ENCODE data around the gene TMEM218. TPM values are rescaled to one million over a fixed set of nuclear protein-coding genes. Genes with fewer than 3 reads are reported as not detected.

TMEM218 gene
- total RNA-seq, 2 experiments from 2014 or later, result 3.9 to 4.4 TPM

GRCh38 chr11:125075242-125075625 is 36.2 kb downstream of the TMEM218 start:
- H3K36me3 Mint-ChIP-seq (ENCODE audit: low read depth), result no peaks in the 10 kb centered on the region

GRCh38 chr11:125074511-125075241 is 36.8 kb downstream of the TMEM218 start:
- H3K36me3 ChIP-seq (ENCODE audit: insufficient read depth, low read length), result no peaks in the 10 kb centered on the region
- peaks cover 0 to 2% of the 10 kb centered on the region in 2 experiments for H3K27me3 ChIP-seq (ENCODE audit: control insufficient read depth in 1 of 2, insufficient read depth in 2 of 2, low read length in 2 of 2)
- peaks cover 4% of the 10 kb centered on the region for H3K4me1 Mint-ChIP-seq (ENCODE audit: low read depth)
- no peak overlapping the region for H3K4me3 ChIP-seq (ENCODE audit: low read length)
- H3K4me1 ChIP-seq (ENCODE audit: insufficient read depth, low read length), result peaks cover 14% of the 10 kb centered on the region
- H3K36me3 Mint-ChIP-seq (ENCODE audit: low read depth), result no peaks in the 10 kb centered on the region
- no peak overlapping the region for H3K27ac ChIP-seq (ENCODE audit: low read depth in 1 of 2, low read length in 2 of 2)
- no peak overlapping the region for H3K4me3 Mint-ChIP-seq
- ChIA-PET CTCF (no interaction called here), POLR2A (no interaction called here)
- intact Hi-C loops (cut with DNase I, micrococcal nuclease), result no loop called here
- H3K9me3 ChIP-seq (ENCODE audit: control insufficient read depth in 1 of 2, insufficient read depth in 1 of 2, low read length in 2 of 2), result no peaks in the 10 kb centered on the region
- H3K27ac Mint-ChIP-seq, result no peak overlapping the region
- no peak for ATAC-seq (ENCODE audit: poor library complexity)
- DNase-seq, result no peak
- H3K27me3 Mint-ChIP-seq, result peaks cover 47% of the 10 kb centered on the region
- H3K9me3 Mint-ChIP-seq, result no peaks in the 10 kb centered on the region
- no peak for TF ChIP-seq CTCF (IDR thresholded peaks at IDR 0.05)

More at GRCh38 chr11:125075242-125075625, 36.2 kb downstream of the TMEM218 start:
- CTCF ChIA-PET, result no interaction called here
- ATAC-seq (ENCODE audit: poor library complexity) (no peak), DNase-seq (no peak)
- POLR2A ChIA-PET, result no interaction called here
- no peaks in the 10 kb centered on the region for H3K9me3 Mint-ChIP-seq
- peaks cover 4% of the 10 kb centered on the region for H3K4me1 Mint-ChIP-seq (ENCODE audit: low read depth)
- H3K27me3 ChIP-seq (ENCODE audit: control insufficient read depth in 1 of 2, insufficient read depth in 2 of 2, low read length in 2 of 2), result peaks cover 0 to 2% of the 10 kb centered on the region in 2 experiments
- no peak overlapping the region for H3K4me3 ChIP-seq (ENCODE audit: low read length)
- peaks cover 10% of the 10 kb centered on the region for H3K4me1 ChIP-seq (ENCODE audit: insufficient read depth, low read length)
- H3K36me3 ChIP-seq (ENCODE audit: insufficient read depth, low read length), result no peaks in the 10 kb centered on the region
- no peak overlapping the region for H3K4me3 Mint-ChIP-seq
- no peak overlapping the region for H3K27ac Mint-ChIP-seq
- peaks cover 42% of the 10 kb centered on the region for H3K27me3 Mint-ChIP-seq
- intact Hi-C loops (cut with DNase I, micrococcal nuclease), result no loop called here
- no peaks in the 10 kb centered on the region for H3K9me3 ChIP-seq (ENCODE audit: control insufficient read depth in 1 of 2, insufficient read depth in 1 of 2, low read length in 2 of 2)
- H3K27ac ChIP-seq (ENCODE audit: low read depth in 1 of 2, low read length in 2 of 2), result no peak overlapping the region
- TF ChIP-seq CTCF (IDR thresholded peaks at IDR 0.05), result no peak

DNA sequence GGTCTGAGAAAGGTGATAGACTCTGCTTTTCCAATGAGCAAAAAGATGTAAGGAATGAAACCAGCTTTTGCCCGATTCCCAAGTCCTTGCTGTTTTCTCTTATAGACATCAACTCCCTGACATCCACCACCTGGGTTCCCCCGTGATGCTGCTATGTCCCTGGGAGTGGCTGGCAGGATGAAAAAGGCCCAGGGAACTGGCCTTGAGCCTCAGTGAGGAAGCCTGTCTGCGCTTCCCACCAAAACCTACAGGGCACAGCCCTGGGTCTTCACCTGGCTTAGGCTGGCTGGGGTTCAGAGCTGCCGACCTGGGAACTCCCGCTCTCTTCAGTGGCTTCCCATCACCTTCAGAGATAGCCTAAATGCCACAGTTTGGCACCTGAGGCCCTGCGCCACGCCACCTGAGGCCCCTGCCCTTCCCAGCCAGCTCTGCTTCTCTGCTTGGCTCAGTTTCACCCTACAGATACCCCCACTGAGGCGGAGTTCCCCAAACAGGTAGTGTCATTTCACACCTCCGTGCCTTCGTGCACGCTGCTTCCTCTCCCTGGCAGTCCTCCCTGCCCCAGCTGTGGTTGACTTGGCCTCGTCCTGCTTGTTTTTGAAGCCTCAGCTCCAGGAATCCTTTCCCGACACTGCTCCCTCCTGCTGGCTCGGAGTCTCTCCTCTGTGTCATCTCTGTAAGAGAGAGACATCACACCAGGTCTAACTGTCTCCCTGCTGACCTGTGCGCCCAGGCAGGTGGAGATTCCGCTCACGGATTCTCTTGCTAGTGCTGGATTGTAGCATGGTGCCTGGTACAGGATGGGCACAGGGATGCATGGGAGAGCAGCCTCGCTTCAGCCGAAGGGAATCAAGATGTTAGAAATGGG is 37.6 kb downstream of the TMEM218 start:
- H3K27ac ChIP-seq (ENCODE audit: low read depth in 1 of 2, low read length in 2 of 2), result no peak overlapping the region
- no peak for TF ChIP-seq CTCF (IDR thresholded peaks at IDR 0.05)
- H3K27me3 Mint-ChIP-seq, result peaks cover 55% of the 10 kb centered on the region

More for the DNA sequence above, 37.6 kb downstream of the TMEM218 start:
- ATAC-seq (ENCODE audit: poor library complexity) (no peak), DNase-seq (no peak)
- Mint-ChIP-seq H3K27ac (no peak overlapping the region), H3K4me1 (ENCODE audit: low read depth) (peaks cover 4% of the 10 kb centered on the region), H3K9me3 (no peaks in the 10 kb centered on the region), H3K36me3 (ENCODE audit: low read depth) (no peaks in the 10 kb centered on the region), H3K4me3 (no peak overlapping the region)
- H3K4me1 ChIP-seq (ENCODE audit: insufficient read depth, low read length), result peaks cover 14% of the 10 kb centered on the region
- ChIA-PET POLR2A (no interaction called here), CTCF (no interaction called here)
- H3K9me3 ChIP-seq (ENCODE audit: control insufficient read depth in 1 of 2, insufficient read depth in 1 of 2, low read length in 2 of 2), result no peaks in the 10 kb centered on the region
- H3K4me3 ChIP-seq (ENCODE audit: low read length), result no peak overlapping the region
- H3K36me3 ChIP-seq (ENCODE audit: insufficient read depth, low read length), result no peaks in the 10 kb centered on the region
- intact Hi-C loops (cut with DNase I, micrococcal nuclease), result no loop called here
- peaks cover 0 to 2% of the 10 kb centered on the region in 2 experiments for H3K27me3 ChIP-seq (ENCODE audit: control insufficient read depth in 1 of 2, insufficient read depth in 2 of 2, low read length in 2 of 2)

Measured in CD4-positive, alpha-beta T cell (primary cell).